Right renal pelvis (tissue), 4 donors: Measurements from ENCODE around the gene LRRC8A. TPM values are rescaled to one million over a fixed set of nuclear protein-coding genes. Genes with fewer than 3 reads are reported as not detected.

Experiments
- DNase-seq, 4 donors: peaks; one replicate each; pipeline ENCODE4 v3.0.0-alpha.2; 2013; ENCODE audit warnings: low read depth in 4 of 4, low spot score in 3 of 4, missing footprints in 1 of 4
- polyA plus RNA-seq, 4 donors: library from polyadenylated mRNA; unstranded; fragments of 120-200 nt; gene quantifications; one replicate each; pipeline ENCODE4 v1.2.1, GENCODE V29; 2013; ENCODE audit not compliant: insufficient read length in 4 of 4

Gene LRRC8A
- polyA plus RNA-seq, 4 donors: 29.5 to 34.3 (median 30.6) TPM

GRCh38 chr9:128899566-128900322 is 17.8 kb downstream of the LRRC8A start:
- no peak for DNase-seq

GRCh38 chr9:128901379-128901778 is 19.4 kb downstream of the LRRC8A start:
- no peak for DNase-seq

- no peak for DNase-seq
Observed at GRCh38 chr9:128901822-128902221, 19.9 kb downstream of the LRRC8A start.

GRCh38 chr9:128902351-128903078 is 20.6 kb downstream of the LRRC8A start:
- no peak for DNase-seq

DNA sequence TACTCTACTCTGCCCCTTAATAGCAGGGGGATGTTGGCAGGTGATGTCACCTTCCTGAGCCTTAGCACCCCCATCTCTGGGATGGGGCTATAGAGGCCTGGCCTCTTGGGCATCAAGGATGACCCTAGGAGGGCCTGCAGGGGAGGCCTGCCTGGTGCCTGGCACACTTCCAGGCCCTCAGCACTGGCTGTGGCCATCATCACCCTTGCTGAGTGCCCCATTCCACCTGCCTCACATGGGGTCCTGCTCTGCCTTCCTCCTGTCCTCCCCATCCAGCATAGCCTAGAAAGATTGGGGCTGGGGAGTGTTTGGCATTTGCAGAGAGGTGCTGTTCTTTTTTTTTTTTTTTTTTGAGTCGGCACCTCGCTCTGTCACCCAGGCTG is 21.1 kb downstream of the LRRC8A start:
- DNase-seq: no peak

- DNase-seq: no peak
Observed at GRCh38 chr9:128903871-128904620, 22.1 kb downstream of the LRRC8A start.

DNA sequence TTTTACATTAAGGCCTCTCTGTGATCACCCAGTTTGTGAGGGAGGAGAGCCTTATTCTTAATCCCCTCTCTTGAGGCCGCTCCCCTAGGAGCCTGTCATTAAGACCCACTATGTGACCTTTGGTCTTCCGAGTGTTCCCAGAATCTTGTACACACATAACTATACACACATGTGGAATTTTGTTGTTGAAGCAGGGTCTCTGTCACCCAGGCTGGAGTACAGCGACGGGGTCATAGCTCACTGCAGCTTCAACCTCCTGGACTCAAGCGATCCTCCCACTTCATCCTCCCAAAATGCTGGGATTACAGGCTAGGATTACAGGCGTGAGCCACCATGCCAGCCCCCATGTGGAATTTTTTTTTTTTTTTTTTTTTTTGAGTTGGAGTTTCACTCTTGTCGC is 24.0 kb downstream of the LRRC8A start:
- DNase-seq: no peak

DNA sequence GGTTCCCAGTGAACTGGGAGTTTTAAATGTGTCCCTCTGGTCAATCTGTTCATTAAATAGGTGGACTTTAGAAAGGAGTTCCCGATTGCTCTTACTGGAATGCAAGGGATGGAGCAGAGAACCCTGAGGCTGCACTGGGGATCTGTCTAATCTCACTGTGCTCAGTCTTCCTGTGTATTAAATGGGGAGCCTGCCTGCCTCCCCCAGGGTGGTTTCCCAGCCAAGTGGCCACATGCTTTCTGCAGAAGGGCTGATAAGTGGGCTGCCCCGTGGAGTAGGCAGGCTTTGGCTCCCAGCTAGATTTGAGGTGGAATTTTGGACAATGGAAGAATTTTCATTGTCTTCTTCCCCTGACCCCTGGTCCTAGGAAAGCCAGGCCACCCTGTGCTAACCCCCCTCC is 24.8 kb downstream of the LRRC8A start:
- DNase-seq: no peak

DNA sequence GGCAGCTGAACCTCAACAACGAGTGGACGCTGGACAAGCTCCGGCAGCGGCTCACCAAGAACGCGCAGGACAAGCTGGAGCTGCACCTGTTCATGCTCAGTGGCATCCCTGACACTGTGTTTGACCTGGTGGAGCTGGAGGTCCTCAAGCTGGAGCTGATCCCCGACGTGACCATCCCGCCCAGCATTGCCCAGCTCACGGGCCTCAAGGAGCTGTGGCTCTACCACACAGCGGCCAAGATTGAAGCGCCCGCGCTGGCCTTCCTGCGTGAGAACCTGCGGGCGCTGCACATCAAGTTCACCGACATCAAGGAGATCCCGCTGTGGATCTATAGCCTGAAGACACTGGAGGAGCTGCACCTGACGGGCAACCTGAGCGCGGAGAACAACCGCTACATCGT is 26.4 kb downstream of the LRRC8A start:
- DNase-seq: no peak

DNA sequence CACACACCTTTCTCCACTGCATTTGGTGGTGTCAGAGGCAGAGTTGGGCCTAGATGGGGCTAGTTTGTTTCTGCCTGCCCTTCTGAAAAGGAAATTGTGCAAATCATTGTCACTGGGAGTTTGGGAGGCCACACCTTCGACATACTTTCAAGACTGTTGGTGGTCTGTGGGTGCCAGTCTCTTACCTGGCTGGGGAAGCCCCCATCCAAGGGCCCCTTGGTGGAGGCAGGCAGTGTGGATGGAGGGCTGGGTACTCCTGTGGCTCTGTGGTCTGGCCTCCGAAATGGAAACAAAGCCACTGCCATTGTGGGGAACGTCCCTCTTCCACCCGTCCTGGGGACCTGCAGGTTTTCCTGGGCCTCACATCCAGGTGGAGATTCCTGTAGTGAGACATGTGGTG is 27.9 kb downstream of the LRRC8A start:
- DNase-seq: no peak

GRCh38 chr9:128910906-128911305 is 29.0 kb downstream of the LRRC8A start:
- no peak for DNase-seq

DNA sequence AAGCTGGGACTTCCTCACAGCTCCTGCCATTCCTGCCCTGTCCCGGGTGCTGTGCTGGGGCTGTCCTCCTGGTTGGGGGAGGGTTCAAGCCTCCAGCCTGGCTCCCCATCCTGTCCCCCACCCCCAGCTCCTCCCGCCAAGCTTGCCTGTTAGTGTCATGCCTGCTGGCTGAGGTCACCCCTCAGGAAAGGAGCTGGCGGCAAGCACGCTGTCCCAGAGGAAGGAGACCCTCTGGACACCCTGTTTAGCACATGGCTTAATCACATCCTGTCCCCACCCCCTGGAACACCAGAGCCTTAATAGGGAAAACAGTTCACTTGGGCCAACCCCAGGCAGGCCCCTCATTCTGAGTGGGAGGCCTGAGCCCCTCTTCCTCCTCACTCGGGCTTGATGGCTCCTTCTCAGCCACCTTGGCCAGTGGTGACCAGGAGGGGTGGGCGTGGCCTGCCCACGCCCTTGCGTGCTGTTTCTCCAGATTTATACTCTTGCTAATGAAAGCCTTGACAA is 29.6 kb downstream of the LRRC8A start:
- no peak for DNase-seq

DNA sequence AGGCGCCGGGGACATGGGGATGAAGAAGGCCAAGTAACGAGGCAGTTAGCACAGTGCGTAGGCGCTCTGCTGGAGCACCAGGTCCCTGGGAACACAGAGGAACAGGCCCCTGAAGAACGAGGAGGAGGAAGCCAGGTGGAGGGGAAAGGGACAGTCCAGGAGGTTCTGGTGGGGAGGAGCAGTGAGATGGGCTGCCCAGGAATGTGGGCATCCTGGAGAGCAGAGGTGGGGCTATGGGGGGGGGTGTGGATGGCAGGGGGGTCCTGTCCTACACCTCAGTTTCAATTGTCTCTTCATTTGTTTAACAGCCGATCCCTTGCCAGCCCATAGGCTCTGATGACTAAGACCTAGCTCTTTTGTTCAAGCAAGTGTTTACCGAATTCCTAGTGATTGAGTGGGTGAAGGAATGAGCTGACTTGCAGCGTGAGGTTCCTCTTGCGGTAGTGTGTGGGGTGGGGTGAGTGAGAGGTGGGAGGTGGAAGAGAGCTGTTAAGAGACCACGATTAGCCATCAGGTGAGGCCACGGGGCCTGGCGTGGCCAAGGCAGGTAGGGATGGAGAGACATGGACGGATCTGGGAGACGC is 30.4 kb downstream of the LRRC8A start:
- DNase-seq: no peak

DNA sequence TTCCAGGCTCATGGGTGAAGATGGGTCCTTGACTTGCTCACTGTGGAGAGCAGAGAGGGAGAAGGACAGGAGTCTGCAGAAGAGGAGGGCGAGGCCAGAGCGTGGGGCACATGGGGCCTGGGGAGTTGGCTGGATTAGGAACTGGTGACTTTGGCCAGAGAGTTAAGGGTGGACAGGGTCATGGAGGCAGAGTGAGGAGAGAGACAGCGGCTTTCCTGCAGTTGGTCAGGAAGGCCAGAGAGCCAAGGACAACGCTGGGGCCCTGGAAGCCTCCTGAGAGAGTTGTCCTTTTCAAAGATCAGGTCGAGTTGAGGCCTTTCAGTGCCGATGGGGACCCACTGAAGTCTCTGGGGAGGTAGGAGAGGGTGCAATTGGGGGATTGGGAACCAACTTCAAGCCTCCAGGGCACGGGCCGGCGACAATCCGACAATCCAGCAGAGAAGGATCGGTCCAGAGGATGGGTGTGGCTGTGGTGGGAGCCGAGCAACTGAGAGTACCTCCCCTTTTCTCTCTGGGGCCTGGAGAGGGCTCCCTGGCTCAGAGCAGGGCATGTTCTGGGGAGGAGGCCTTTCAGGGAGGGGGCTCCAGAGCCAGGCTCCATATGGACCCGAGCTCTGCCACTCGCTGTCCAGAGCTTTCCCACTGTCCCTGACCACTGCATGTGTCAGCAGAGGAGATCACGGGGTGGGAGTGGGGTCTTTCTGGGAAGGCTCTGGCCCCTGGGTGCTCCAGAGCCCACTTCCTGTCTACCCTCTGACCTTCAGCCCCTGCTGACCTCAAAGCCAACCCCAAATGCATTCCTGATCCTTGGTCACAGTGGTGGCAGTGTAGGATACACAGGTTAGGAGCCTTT is 31.3 kb downstream of the LRRC8A start:
- no peak for DNase-seq

DNA sequence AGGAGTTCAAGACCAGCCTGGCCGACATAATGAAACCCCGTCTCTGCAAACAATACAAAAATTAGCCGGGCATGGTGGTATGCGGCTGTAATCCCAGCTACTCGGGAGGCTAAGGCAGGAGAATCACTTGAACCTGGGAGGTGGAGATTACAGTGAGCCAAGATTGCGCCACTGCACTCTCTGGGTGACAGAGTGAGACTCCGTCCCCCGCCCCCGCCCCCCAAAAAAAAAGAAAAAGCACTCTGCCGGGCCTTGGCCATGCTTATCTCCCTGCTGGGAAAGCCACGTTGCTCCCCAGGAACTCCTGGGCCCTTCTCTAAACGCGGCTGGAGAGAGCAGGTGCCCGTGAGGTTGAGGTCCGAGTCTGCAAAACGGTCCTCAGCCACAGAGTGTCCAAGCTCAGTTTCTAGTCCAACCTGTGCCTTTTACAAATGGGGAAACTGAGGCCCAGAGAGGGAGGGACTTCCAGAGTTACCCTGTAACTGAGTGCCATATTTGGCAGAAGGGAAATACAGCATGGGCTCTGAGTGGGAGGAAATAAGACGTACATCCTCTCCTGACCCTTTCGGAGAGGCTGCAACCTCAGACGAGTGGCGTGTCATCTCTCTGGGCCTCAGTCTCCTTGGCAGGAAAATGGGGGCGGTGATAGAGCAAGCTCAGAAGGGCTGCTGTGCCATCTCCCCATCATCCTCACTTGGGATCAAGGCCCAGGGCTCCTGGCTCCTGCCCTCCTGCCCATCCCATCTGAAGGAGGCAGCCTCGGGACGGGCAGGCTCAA is 32.3 kb downstream of the LRRC8A start:
- no peak for DNase-seq

DNA sequence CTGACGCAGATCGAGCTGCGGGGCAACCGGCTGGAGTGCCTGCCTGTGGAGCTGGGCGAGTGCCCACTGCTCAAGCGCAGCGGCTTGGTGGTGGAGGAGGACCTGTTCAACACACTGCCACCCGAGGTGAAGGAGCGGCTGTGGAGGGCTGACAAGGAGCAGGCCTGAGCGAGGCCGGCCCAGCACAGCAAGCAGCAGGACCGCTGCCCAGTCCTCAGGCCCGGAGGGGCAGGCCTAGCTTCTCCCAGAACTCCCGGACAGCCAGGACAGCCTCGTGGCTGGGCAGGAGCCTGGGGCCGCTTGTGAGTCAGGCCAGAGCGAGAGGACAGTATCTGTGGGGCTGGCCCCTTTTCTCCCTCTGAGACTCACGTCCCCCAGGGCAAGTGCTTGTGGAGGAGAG is 34.3 kb downstream of the LRRC8A start:
- no peak for DNase-seq

- DNase-seq: no peak
Observed at GRCh38 chr9:128916745-128917144, 34.8 kb downstream of the LRRC8A start.

- DNase-seq: no peak
Observed at GRCh38 chr9:128917151-128917849, 35.4 kb downstream of the LRRC8A start.

GRCh38 chr9:128918921-128919320 is 37.0 kb downstream of the LRRC8A start:
- DNase-seq: no peak
